HG02798 (cell line): ENCODE measurements around the gene TMEM235.
A peak's percentile ranks its signal among the peaks of the same experiment; 100 is the strongest.
"Not testable (repeated sequence)": the region's sequence is repeated elsewhere in the genome, so short reads cannot be mapped to it uniquely, and the experiment has no call there.

Experiments
- ATAC-seq: cut with Tn5 transposase; IDR thresholded peaks from one replicate; pipeline ENCODE4 v1.9.1; 2021; ENCODE audit warnings: mild to moderate bottlenecking; ENCODE audit not compliant: unreplicated experiment, poor library complexity

The TMEM235 gene

DNA sequence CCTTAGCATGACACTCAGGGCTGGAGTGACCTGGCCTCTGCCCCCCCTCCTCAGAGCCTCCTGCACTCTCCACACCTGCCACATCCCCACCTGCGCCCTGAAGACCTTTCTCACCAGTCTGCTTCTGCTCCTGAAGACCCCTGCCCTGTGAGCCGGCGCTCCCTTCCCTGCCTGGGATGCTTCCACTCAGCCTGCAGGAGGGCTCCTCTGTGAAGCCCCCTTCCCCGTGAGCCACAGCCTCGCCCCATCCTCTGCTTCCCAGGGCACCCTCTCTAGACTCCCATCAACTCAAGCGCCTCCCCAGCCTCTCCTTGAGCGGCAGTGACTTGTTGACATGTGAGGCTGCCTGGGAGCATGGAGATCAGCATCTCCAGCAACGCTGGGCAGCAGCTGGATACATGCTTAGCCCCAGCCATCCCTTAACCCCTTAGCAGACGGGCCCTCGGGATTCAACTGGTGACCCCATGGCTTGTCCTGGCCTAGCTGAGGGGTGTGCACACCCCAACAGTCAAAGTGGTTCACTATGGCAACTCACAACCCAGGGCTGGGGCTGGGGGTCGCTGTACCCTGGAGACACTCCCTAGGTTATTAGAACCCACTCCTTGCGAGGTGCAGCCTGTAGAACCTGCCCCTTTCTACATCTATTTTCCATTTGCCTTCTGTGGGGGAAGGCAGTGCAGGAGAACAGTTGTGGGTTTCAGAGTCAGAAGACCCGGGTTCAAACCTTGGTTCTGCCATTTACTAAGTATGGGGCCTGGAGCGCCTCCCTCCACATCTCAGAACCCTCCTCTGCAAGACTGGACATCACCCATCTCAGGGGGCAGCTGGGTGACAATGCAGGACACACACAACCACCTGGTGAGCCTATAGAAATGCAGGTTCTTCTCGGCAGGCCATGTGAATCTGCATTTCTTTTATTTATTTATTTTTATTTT lies 21.5 kb downstream of the TMEM235 start:
- ATAC-seq: no peak

DNA sequence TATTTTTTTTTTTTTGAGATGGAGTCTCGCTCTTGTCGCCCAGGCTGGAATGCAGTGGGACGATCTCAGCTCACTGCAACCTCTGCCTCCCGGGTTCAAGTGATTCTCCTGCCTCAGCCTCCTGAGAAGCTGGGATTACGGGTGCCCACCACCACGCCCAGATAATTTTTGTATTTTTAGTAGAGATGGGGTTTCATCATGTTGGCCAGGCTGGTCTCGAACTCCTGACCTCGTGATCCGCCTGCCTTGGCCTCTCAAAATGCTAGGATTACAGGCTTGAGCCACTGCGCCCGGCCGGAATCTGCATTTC lies 22.2 kb downstream of the TMEM235 start:
- ATAC-seq: not testable (repeated sequence)

DNA sequence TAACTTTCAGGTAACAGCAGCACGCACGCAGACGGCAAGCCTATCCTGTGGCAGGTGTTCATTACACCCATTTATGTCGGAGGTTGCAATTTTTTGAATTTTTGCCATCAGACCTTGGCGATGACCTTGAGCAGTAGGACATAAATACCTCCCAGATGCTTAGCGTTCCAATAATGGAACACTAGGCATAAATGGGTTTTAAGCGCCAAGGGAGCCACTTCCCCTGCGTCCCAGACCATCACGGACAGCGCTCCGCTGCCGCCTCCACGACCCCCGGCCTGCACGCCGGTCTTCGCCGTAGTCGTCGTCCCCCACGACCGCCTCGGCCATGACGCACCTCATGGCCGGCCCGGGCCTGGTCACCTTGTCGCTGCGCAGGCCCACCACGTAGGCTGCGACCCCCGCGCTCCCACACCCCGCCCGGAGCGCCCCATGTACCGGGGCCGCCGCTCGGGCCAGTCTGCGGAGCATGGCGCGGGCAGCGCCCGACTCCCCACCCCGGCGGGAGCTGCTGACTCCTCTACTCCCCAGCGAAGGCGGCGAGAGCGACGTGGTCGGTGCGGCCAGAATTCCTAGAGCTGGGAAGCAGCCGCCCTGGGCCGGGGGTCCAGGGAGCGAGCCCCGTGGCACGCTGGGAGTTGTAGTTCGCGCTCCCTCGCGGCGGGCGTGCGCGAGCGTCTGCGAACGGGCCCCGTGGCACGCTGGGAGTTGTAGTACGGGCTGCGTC lies 22.7 kb downstream of the TMEM235 start:
- ATAC-seq: peak; percentile 56

DNA sequence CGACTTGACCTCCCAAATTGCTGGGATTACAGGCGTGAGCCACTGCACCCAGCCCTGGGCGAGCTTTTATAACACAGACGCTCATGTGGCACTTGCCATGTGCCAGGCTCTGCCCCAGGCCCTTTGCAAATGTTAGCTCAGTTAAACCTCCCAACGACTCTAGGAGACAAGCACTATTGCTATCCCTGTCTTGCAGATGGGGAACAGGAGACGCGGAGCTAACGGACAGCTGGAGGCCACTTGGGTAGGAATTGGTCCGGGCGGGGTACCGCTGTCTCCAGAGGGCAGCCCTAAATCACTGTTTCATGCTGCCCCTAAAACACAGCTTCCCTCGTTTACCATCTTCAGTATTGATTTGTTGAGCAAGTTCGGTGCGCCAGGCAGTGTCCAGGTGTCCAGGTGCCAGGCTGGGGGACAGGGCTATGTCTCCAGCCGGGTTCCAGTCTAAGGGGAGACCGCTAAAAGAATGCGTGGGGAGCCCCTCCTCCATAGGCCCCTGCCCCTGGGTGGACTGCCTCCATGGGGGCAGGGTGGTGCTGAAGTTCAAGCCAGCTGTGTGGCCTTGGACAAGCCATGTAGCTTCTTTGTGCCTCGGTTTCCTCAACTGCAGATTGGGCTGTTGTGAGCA lies 23.7 kb downstream of the TMEM235 start:
- ATAC-seq: no peak

DNA sequence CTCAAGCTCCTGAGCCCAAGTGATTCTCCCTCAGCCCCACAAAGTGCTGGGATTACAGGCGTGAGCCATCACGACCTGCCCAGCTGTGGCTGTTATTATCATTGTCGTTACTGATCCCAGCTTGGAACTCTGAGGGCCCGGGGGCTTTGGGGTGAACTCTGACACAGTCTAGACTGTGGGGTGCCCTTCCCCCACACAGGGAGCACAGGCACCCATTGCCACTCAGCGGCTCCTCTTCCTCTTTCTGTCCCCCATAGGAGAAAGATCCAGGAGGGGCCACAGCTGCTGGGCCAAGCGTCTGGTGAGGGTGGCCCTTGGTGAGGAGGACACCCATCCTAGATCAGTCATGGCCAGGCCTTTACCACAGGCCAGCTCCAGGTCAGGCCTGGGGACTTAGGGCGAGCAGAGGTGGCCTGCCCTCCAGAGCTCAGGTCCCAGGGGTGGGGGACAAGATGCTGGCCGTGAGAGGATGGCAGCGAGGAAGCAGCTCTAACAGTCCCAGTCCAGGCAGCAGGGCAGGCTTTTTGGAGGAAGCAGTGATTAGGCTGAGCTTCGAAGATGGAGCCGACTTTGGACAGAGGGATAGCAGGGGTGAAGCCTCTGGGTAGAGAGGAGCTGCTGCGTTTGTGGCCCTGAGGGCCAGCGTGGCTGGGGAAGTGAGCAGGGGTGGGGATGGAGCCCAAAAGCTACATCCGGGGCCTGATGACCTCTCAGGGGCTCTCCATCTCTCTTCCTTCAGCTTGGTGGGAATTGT lies 24.7 kb downstream of the TMEM235 start:
- no peak for ATAC-seq

DNA sequence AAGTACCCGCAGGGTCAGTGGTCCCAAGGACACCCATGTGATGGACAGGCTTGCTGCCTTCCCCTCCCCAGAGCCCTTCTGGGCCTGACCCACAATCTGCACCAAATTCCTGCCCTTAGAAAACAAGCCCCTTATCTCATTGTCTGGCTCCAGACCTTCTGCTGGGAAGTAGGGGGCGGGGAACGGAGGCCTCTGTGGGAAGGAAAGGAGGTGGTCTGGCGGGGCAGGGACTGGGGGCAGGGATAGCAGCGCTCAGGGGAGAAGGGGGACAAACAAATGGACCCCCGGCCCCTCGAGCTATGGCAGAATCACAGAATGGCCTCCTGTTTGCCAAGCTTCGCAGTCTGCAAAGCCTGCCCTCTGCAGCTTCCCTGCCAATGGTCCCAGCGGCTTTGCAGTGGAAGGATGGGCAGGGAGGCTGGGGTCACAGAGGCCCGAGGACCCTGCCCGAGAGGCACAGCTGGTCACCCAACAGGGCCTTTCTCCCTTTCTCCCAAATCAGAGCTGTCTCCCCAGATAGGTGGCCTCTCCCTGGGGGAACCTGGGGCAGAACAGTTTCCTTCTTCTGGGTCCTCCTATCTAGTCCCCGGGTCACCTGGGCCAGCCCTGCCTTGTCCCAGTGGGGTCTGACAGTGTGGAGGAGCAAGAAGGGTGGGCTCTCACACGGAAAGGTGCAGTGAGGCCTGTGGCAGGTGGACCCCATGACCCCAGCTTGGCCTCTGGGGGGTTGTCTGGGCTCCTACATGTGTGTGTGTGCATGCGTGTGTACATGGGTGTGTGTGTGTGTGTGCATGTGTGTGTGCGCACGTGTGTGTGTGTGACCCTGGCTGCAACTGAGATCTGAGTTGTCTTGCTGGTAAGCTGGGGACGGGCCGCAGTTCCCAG lies 25.5 kb downstream of the TMEM235 start:
- no peak for ATAC-seq

DNA sequence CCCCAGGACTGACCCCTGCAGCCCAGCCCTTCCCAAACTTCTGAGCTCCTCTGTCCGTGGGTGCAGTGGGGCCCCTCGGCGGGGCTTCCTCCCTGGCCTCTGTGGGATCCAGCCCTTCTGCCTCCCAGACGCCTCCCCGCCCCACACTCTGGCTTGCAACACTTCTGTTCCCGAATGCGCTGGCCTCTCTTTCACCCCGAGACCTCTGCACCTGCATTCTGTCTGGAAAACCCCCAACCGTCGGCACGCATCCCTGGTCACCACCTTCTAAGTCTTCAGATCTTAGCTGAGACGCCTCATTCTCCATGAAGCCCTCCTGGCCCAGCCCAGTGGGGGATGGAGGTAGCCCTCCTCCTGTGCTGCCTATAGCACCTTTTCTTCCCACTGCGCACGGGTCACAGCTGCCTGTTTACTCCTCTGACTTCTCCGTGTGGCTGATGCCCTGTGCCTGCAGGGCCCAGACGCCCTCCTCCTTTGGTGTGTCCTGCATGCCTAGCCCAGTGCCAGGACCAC lies 26.4 kb downstream of the TMEM235 start:
- peak; percentile 42 for ATAC-seq

DNA sequence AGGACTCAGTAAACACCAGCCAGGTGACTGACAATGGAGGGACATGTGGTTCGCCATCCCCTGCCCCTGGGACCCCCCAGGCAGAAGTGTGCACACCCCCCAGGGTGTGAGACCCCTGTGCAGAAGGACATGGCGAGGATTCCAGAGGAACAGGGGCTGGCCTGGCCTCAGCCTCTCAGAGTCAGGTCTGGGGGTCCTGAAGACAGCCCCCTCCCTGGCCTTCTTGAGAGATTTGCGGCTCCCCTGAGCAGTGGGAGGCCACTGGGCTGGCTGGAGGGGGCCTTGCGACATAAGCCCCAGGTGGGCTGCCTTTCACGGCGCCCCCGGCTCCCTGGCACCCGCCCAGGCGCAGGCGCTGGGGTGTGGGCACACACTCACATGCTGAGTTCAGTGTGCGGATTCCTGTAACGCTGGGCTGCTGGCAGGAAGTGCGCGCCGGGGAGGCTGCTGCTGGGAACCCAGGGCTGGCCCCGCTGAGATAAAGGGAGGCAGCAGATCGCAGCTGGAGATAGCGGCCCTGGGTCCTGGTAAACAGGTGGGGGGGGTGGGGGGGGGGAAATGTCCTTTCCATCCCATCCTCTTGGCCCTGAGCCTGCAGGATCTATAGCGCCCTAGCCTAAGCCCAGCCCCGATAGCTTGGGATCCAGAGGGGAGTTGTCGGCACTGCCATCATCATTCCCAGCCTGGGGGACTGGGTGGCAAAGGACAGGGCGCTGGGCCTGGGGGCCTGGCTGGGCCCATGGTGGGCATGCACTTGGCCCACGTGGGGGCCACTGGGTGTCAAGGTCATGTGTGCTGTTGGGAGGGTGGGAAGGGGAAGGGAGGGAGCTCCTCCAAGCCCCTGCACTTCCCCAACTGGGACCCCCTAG lies 27.1 kb downstream of the TMEM235 start:
- ATAC-seq: no peak

DNA sequence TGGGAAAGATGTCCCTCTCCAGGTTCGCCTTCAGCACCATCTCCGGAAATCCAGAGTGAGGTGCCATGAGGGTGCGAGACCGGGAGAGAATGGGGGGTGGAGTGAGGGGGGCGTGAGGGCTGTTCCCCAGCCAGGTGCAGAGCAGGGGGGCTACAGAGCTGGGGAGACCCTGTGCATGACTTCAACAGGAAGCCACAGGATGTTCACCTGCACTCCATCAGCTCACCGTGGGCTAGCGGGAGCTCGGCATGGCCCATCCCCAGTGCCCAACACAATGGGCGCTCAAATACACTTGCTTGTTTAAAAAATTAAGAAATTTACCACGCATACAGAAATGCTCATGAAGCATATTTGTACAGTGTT lies 27.7 kb downstream of the TMEM235 start:
- ATAC-seq: no peak

DNA sequence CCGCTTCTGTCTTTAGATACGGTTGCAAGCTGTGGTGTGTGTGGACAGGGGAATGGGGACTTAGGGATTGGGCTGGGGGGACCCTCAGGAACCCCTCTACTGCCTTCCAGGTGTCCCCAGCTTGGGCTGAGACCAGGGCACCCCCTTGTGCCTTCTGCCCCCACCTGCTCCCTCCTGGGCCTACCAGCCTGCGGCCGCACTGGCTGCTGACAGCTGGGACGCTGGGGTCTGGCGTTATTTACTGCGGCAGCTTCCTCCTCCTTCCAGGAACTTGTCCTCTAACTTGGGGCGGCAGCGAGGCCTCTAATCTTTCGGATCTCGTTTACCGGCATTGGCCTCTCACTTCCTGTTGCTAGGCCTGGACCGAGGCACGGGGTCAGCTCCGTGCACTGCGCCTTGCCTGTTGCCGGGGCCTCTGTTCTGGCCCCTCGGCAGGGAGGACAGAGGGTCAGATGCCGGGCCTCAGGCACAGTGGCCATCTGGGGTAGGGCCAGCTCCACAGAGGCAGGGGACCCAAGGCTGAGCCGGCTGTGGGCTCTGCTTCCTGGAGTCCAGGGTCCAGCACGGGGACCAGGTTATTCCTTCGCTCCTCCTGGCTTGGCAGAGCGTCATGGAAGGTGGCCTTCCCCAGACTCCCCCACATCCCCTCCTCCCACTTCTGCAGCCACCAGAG lies 31.8 kb downstream of the TMEM235 start:
- no peak for ATAC-seq

DNA sequence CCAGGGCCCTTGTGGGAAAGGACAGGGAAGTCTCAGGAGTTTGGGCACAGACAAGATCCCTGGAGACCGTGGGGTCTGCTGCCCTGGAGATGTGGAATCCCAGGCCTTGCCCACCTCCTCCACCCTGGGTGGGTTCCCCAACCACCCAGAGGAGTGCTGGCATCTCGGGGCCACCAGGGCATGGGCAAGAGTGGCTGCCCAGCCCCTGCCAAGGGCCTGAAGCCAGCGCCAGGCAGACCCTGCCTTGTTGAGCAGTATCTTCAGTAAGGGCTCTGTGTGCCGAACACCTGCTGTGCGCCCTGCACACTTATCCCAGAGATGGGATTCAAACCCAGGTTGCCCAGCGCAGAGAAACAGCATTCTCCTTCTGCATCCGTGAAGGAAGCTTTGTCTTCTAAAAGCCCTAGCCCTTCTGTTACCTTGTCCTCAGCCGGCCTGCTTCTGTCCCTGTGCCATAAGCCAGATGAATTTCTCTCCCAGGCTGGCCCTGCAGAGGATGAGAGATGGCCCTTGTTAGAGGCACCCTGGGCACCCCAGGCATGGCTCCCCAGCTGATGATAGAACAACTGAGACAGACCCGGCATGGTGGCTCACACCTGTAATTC lies 32.4 kb downstream of the TMEM235 start:
- ATAC-seq: no peak

DNA sequence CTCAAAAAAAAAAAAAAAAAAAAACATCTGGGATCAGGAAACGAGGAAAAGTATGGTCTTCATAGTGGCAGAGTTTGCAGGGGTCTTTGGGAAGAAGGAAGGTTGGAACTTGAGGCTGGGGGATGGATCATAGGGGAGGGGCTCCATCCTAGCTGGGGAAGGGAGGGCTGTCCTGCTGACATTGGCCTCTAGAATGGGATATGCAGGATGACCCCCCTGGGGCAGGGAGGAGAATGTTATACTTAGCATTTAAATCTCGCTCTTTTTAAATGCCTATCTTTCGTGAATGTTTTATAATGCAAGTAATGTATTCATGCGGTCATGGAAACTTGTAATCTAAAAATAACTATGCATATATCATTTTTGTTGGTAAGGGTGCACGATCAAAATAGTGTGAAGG lies 33.2 kb downstream of the TMEM235 start:
- ATAC-seq: no peak

DNA sequence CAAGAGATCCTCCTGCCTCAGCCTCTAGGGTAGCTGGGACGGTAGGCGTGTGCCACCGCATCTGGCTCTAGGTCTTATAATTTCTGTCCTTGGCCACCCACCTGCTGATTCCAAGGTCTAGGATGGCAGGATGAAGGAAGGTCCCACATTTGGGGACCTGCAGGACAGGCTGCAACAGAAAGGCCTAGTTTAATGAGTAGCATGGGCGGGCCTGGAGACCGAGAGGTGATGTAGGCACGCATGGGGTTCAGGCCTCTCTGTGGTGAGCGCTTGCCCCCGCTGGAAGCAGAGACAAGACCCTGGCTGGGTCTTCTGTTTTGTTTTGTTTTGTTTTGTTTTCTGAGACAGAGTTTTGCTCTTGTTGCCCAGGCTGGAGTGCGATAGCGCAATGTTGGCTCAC lies 33.7 kb downstream of the TMEM235 start:
- no peak for ATAC-seq

DNA sequence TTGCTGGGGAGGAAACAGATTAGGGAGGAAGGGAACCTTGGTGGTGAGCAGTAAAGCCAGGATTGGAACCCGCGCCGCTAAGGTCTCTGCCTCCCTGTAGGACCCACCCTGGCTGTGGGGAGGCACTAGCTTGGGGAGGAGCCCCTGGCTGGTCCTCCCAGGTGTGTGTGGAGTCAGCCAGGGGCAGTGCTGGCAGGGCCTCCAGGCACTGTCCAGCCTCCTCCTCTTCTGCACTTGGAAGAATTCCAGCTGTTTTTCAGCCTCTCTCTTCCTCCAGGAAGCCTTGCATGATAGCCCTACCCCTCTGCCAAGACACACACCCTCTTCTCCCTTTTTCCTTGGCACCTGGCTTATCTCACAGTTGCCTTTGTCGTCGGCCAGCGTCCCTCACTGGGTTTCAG lies 34.8 kb downstream of the TMEM235 start:
- no peak for ATAC-seq

DNA sequence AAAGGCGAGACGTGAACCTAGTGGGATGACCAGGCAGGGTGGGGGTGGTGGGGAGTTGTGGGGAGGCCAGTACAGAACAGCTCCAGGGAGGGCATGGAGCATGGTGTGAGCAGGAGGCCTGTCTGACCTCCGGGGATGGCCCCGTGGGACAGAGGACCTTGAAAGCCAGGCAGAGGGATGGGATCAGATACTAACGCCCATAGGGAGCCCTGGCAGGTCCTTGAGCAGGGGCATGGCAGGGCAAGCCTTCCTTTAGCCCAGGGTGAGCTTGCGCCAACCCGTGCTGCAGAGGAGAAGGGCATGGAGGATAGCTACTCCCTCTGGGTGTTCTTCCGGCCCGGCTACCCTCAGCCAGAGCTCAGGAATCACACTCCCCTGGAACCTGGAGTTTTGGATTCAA lies 35.3 kb downstream of the TMEM235 start:
- ATAC-seq: no peak

DNA sequence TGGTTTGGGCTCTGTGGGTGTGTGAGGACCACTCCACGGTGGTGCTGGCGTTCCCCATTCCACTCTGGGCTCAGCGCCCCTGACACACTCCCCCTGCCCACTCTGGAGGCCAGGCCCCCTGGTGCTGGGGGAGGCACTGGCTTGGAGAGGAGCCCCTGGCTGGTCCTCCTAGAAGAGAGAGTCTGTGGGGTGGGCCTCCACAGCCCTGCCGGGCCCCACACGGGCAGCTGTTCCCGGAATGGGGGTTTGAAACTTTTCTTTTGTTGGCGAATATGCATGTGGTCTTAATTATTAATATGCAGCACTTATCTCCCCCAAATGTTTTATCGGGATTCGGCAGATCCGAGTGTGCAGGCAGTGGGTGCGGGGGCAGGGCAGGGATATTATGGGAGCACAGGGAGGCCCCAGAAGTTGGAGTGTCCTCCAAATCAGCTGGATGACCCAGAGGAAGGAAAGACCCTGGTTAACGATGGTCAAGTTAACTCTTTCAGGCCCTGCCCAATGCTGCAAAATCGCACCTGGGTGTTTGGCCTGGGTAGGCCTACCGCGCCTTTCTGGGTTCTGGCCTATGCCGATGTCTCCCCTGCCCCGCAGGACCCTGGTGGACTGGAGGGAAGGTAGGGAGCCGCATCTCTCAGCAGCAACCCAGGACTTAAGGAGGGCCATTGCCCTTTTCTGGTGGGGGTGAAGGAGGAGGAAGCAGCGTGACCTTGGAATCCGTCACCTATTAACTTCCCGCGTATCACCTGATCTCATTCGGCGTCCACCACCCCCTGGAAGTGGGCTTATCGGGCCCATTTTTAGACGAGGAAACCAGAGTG lies 36.0 kb downstream of the TMEM235 start:
- ATAC-seq: no peak
